ENCODE measurements around the gene B4GALT6. TPM values are rescaled to one million over a fixed set of nuclear protein-coding genes. Genes with fewer than 3 reads are reported as not detected.
A peak's percentile ranks its signal among the peaks of the same experiment; 100 is the strongest.

B4GALT6 gene
- total RNA-seq, 2 experiments from 2014 or later: 4.0 to 6.5 TPM

GRCh38 chr18:31686986-31687928, 2.9 kb upstream of the B4GALT6 start:
- H3K4me1 Mint-ChIP-seq: peaks cover 16% of the 10 kb centered on the region
- intact Hi-C loops (cut with DNase I, micrococcal nuclease): loop anchor here in 1 of 2 experiments (5.0 kb wide), 1 partner anchor 330 kb away; the partner anchor contains the start of gene RNF125
- H3K9me3 Mint-ChIP-seq (ENCODE audit: low read depth): no peaks in the 10 kb centered on the region
- no peak for DNase-seq
- H3K27me3 Mint-ChIP-seq: peaks cover 31% of the 10 kb centered on the region
- H3K27ac Mint-ChIP-seq: no peak overlapping the region
- ChIA-PET CTCF (interaction anchor here (0.6 to 1.3 kb wide), 4 partner anchors 10 to 36 kb away, joined by 3 read pairs; no protein-coding TSS in a partner anchor), POLR2A (no interaction called here)
- no peak for ATAC-seq
- H3K36me3 Mint-ChIP-seq (ENCODE audit: low read depth): no peaks in the 10 kb centered on the region
- no peak overlapping the region for H3K4me3 Mint-ChIP-seq

GRCh38 chr18:31686572-31686971, 2.2 kb upstream of the B4GALT6 start:
- H3K4me1 Mint-ChIP-seq: peaks cover 16% of the 10 kb centered on the region
- CTCF ChIA-PET: interaction anchor here (0.7 to 1.3 kb wide), 3 partner anchors 9 to 36 kb away, joined by 3 read pairs; no protein-coding TSS in a partner anchor
- ATAC-seq (no peak), DNase-seq (no peak)
- no peak overlapping the region for H3K27ac Mint-ChIP-seq
- no peaks in the 10 kb centered on the region for H3K9me3 Mint-ChIP-seq (ENCODE audit: low read depth)
- POLR2A ChIA-PET: no interaction called here
- no peak overlapping the region for H3K4me3 Mint-ChIP-seq
- no peaks in the 10 kb centered on the region for H3K36me3 Mint-ChIP-seq (ENCODE audit: low read depth)
- H3K27me3 Mint-ChIP-seq: peaks cover 32% of the 10 kb centered on the region
- intact Hi-C loops (cut with DNase I, micrococcal nuclease): loop anchor here in 1 of 2 experiments (5.0 kb wide), 1 partner anchor 331 kb away; the partner anchor contains the start of gene RNF125

- CTCF ChIA-PET: interaction anchor here (1.5 kb wide), 1 partner anchor 27 kb away, joined by 5 read pairs; no protein-coding TSS in a partner anchor
- ATAC-seq (peak; percentile 80), DNase-seq (peak; percentile 74)
- no peaks in the 10 kb centered on the region for H3K36me3 Mint-ChIP-seq (ENCODE audit: low read depth)
- H3K27ac Mint-ChIP-seq: peak overlapping the region; percentile 78
- POLR2A ChIA-PET: interaction anchor here (0.6 kb wide), 1 partner anchor 63 kb away, joined by 3 read pairs; no protein-coding TSS in a partner anchor
- H3K4me1 Mint-ChIP-seq: peaks cover 16% of the 10 kb centered on the region
- H3K4me3 Mint-ChIP-seq: peak overlapping the region; percentile 73
- no peaks in the 10 kb centered on the region for H3K9me3 Mint-ChIP-seq (ENCODE audit: low read depth)
- intact Hi-C loops (cut with DNase I, micrococcal nuclease): loop anchor here (1.0 to 5.0 kb wide), 6 partner anchors 26 to 407 kb away; partner anchors contain the start of genes DSG2 (in 1 of the 2), RNF125 (in 1 of the 2) and TRAPPC8 (in 1 of the 2)
- H3K27me3 Mint-ChIP-seq: peaks cover 39% of the 10 kb centered on the region
Observed at GRCh38 chr18:31685097-31686082, 1.0 kb upstream of the B4GALT6 start.

GRCh38 chr18:31683968-31684278, 458 bp downstream of the B4GALT6 start:
- H3K4me1 Mint-ChIP-seq: peaks cover 16% of the 10 kb centered on the region
- intact Hi-C loops (cut with DNase I, micrococcal nuclease): loop anchor here (2.0 to 5.0 kb wide), 3 partner anchors 25 to 185 kb away; partner anchors contain the start of gene DSG2 (in 1 of the 2)
- no peaks in the 10 kb centered on the region for H3K9me3 Mint-ChIP-seq (ENCODE audit: low read depth)
- POLR2A ChIA-PET: no interaction called here
- H3K27me3 Mint-ChIP-seq: peaks cover 38% of the 10 kb centered on the region
- no peaks in the 10 kb centered on the region for H3K36me3 Mint-ChIP-seq (ENCODE audit: low read depth)
- ATAC-seq (no peak), DNase-seq (no peak)
- H3K4me3 Mint-ChIP-seq: peak overlapping the region; percentile 72
- CTCF ChIA-PET: interaction anchor here (0.6 to 1.5 kb wide), 2 partner anchors 25 to 763 kb away, joined by 3 to 5 read pairs; no protein-coding TSS in a partner anchor
- no peak overlapping the region for H3K27ac Mint-ChIP-seq

GRCh38 chr18:31683106-31683505, 1.3 kb downstream of the B4GALT6 start:
- intact Hi-C loops (cut with DNase I, micrococcal nuclease): loop anchor here in 1 of 2 experiments (5.0 kb wide), 1 partner anchor 81 kb away; no protein-coding TSS in a partner anchor
- ChIA-PET CTCF (interaction anchor here (0.6 kb wide), 1 partner anchor 159 kb away, joined by 4 read pairs; no protein-coding TSS in a partner anchor), POLR2A (no interaction called here)
- Mint-ChIP-seq H3K27me3 (peaks cover 38% of the 10 kb centered on the region), H3K36me3 (ENCODE audit: low read depth) (no peaks in the 10 kb centered on the region), H3K27ac (no peak overlapping the region), H3K4me3 (no peak overlapping the region), H3K9me3 (ENCODE audit: low read depth) (no peaks in the 10 kb centered on the region), H3K4me1 (peaks cover 16% of the 10 kb centered on the region)
- ATAC-seq (no peak), DNase-seq (no peak)

GRCh38 chr18:31680831-31681568, 3.4 kb downstream of the B4GALT6 start:
- peaks cover 18% of the 10 kb centered on the region for H3K4me1 Mint-ChIP-seq
- H3K4me3 Mint-ChIP-seq: no peak overlapping the region
- H3K9me3 Mint-ChIP-seq (ENCODE audit: low read depth): no peaks in the 10 kb centered on the region
- H3K27ac Mint-ChIP-seq: no peak overlapping the region
- DNase-seq (no peak), ATAC-seq (no peak)
- ChIA-PET POLR2A (no interaction called here), CTCF (interaction anchor here (1.1 to 1.8 kb wide), 3 partner anchors 9 to 125 kb away, joined by 4 read pairs; no protein-coding TSS in a partner anchor)
- no peaks in the 10 kb centered on the region for H3K36me3 Mint-ChIP-seq (ENCODE audit: low read depth)
- intact Hi-C loops (cut with DNase I, micrococcal nuclease): loop anchor here in 1 of 2 experiments (5.0 kb wide), 1 partner anchor 79 kb away; no protein-coding TSS in a partner anchor
- peaks cover 27% of the 10 kb centered on the region for H3K27me3 Mint-ChIP-seq

GRCh38 chr18:31680433-31680811, 4.0 kb downstream of the B4GALT6 start:
- H3K36me3 Mint-ChIP-seq (ENCODE audit: low read depth): no peaks in the 10 kb centered on the region
- intact Hi-C loops (cut with DNase I, micrococcal nuclease): loop anchor here in 1 of 2 experiments (5.0 kb wide), 1 partner anchor 78 kb away; no protein-coding TSS in a partner anchor
- no peak overlapping the region for H3K27ac Mint-ChIP-seq
- ChIA-PET CTCF (interaction anchor here (1.1 to 1.8 kb wide), 4 partner anchors 9 to 124 kb away, joined by 4 to 5 read pairs (median 4); no protein-coding TSS in a partner anchor), POLR2A (no interaction called here)
- H3K27me3 Mint-ChIP-seq: peaks cover 23% of the 10 kb centered on the region
- DNase-seq (no peak), ATAC-seq (no peak)
- H3K4me3 Mint-ChIP-seq: no peak overlapping the region
- H3K9me3 Mint-ChIP-seq (ENCODE audit: low read depth): no peaks in the 10 kb centered on the region
- H3K4me1 Mint-ChIP-seq: peaks cover 14% of the 10 kb centered on the region

GRCh38 chr18:31679791-31680432, 4.5 kb downstream of the B4GALT6 start:
- H3K4me1 Mint-ChIP-seq: peaks cover 14% of the 10 kb centered on the region
- H3K27ac Mint-ChIP-seq: no peak overlapping the region
- no peak for DNase-seq
- ATAC-seq: no peak
- H3K9me3 Mint-ChIP-seq (ENCODE audit: low read depth): no peaks in the 10 kb centered on the region
- no peak overlapping the region for H3K4me3 Mint-ChIP-seq
- POLR2A ChIA-PET: no interaction called here
- CTCF ChIA-PET: interaction anchor here (1.1 to 1.8 kb wide), 4 partner anchors 8 to 124 kb away, joined by 4 to 5 read pairs (median 4); no protein-coding TSS in a partner anchor
- H3K36me3 Mint-ChIP-seq (ENCODE audit: low read depth): no peaks in the 10 kb centered on the region
- intact Hi-C loops (cut with DNase I, micrococcal nuclease): loop anchor here in 1 of 2 experiments (5.0 kb wide), 1 partner anchor 78 kb away; no protein-coding TSS in a partner anchor
- H3K27me3 Mint-ChIP-seq: peaks cover 25% of the 10 kb centered on the region

GRCh38 chr18:31679133-31679742, 5.1 kb downstream of the B4GALT6 start:
- no peaks in the 10 kb centered on the region for H3K9me3 Mint-ChIP-seq (ENCODE audit: low read depth)
- H3K27ac Mint-ChIP-seq: no peak overlapping the region
- intact Hi-C loops (cut with DNase I, micrococcal nuclease): no loop called here
- ChIA-PET CTCF (interaction anchor here (1.1 kb wide), 1 partner anchor 10 kb away, joined by 5 read pairs; no protein-coding TSS in a partner anchor), POLR2A (no interaction called here)
- no peak for ATAC-seq
- H3K4me3 Mint-ChIP-seq: no peak overlapping the region
- peaks cover 24% of the 10 kb centered on the region for H3K27me3 Mint-ChIP-seq
- no peaks in the 10 kb centered on the region for H3K36me3 Mint-ChIP-seq (ENCODE audit: low read depth)
- H3K4me1 Mint-ChIP-seq: peaks cover 12% of the 10 kb centered on the region
- DNase-seq: no peak
